GM21529 (cell line): ENCODE measurements around the gene DPCD.
"Not testable (repeated sequence)": the region's sequence is repeated elsewhere in the genome, so short reads cannot be mapped to it uniquely, and the experiment has no call there.

Source experiments
- ATAC-seq: cut with Tn5 transposase; IDR thresholded peaks from one replicate; pipeline ENCODE4 v1.9.1; 2021; ENCODE audit not compliant: unreplicated experiment

DPCD gene

DNA sequence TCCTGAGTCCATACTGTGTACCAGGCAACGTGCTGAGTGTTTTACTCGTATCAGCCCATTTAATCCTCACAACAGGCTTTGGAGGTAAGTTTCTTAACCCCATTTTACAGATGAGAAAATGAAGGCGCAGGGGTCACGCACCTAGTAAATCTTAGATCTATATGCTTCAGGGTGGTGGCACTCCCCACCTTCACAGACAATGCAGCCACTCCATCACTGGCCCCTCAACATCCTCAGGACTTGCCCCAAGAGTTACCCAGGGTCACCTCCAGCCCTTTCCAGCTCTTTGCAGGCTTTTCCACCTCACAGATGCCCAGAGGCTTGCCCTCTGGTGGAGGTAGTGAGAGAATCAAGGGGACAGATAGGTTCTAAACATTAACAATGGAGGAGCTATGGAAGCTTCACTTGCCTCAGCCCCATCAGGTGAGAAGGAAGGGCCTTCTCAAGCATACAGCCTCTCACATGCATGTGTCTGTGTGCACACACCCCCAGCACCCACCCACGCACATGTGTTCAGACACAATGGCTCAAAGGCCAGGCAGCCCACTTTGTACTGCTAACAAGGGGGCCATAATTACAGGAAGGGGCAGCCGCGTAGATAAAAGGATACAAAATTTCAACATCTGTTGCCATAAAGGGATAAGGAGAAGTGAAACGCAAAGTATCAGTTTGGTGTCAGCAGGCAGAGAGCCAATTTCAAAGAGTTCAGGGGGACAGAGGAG is 29.1 kb downstream of the DPCD start:
- ATAC-seq: no peak

DNA sequence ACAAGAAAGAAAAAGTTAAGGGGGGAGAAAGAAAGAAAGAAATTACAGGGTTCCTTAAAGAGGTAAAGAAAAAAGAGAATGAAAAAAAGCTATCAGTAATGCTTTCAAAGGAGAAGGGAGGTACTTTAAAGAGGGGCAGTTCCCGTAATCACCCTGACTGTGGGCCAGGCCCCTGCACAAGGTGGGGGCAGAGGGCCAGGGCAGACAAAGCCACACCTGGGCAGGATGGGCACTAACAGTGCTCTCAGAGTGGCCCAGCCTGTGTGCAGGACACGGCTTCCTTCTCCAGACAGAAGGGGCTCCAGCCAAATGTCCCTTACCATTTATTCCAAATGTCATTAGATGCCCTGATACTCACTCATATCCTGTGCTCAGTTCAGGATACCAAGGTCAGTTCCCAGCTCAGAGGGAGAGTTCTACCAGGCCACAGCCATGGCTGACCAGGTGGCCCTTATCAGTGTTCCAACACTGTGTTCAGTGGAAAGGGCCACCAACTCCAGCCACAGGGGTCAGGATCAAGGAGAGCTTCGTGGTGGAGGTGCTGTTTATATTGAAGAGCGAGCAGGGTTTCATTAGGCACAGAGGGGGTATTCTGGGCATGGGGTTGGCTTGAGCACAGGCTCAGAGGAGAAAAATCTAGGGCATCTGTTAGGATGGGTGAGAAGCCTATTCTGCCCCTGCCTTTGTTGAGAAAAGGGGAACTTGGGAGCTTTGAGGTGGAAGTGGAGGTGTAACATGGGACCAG is 29.9 kb downstream of the DPCD start:
- ATAC-seq: no peak

- no peak for ATAC-seq
These were observed 30.8 kb downstream of the DPCD start for GRCh38 chr10:101618871-101619270.

- ATAC-seq: no peak
These were observed 31.9 kb downstream of the DPCD start for GRCh38 chr10:101619983-101620382.

DNA sequence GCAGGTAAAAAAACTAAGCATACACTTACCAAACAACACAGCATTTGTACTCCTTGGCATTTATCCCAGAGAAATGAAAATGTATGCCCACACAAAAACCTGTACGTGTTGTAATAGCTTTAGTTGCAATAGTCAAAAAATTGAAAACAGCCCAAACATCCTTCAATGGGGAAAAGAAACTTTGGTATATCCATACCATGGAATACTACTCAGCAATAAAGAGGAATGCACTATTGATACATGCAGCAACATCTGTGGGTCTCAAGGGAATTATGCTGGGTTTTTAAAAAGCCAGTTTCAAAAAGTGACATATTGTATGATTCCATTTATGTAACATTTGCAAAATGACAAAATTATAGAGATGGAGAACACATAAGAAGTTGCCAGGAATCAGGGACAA is 35.4 kb downstream of the DPCD start:
- no peak for ATAC-seq

DNA sequence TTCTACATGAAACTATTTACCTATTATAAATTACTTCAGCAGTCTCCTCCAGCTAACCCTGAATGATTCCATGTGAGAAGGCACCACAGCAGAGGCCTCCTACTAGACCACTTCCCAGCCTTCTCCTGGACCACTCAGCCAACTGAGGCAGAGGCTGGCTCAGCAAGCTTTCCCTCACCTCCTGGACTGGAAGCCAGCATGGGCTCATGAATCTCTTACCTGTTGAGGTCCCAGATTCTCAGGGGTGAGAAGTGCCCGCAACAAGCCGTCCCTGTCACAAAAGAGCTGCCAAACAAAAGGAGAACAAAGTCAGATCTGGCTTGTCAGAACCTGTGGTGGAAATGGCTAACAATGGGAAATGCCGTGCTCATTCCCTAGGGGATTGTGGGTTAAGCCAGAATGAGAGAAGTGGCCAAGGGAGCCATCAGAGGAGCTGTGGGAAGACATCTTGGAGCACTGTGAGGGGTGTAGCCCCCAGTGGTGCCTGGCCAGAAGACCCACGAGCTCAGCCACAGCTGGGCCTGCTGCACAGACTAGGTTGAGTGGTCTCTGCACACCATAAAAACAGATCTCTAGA is 36.5 kb downstream of the DPCD start:
- no peak for ATAC-seq

GRCh38 chr10:101625821-101626412 is 37.8 kb downstream of the DPCD start:
- no peak for ATAC-seq

- ATAC-seq: no peak
These were observed 41.9 kb downstream of the DPCD start for GRCh38 chr10:101629837-101630632.

DNA sequence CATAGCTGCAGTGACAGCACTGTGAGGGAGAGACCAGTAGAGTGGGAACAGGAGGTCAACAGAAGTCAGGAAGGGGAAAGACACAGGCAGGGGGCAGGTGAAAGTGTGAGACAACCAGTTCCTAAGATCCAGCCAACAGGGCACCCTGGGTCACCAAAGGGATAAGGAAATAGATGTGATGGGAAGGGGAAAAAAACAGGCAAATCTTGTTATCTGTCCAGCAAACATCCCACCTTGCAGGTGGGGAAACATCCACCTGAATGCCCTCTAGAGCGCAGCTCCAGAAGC is 42.5 kb downstream of the DPCD start:
- no peak for ATAC-seq

DNA sequence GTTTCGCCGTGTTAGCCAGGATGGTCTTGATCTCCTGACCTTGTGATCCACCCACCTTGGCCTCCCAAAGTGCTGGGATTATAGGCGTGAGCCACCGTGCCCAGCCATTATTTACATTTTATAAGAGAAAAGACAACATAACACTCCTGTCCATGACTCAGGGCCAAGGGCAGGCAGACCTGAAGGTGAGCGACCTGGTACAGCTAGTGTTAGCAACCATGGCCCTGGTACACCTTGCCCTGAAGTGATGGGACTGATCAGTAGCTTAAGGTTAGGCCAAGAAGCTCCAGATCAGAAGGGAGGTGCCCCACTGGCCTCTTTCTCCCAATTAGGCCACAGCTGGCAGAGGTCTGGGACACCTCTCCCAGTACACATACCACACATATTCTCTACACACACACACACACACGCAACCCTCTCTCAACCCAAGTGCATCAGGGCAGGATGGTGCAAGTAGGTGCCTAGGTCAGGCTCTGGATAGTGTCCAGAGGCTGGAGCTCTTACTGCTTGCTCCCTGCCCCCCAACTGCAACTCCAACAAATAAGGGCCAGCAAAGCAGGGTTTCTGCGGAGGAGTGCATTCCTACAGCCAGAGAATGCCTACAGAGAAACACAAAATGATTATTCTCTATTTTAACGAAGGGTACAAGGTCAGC is 43.8 kb downstream of the DPCD start:
- ATAC-seq: no peak

GRCh38 chr10:101633510-101633909 is 45.4 kb downstream of the DPCD start:
- ATAC-seq: not testable (repeated sequence)

- no peak for ATAC-seq
These were observed 51.2 kb downstream of the DPCD start for GRCh38 chr10:101639141-101639900.

GRCh38 chr10:101643546-101643945 is 55.4 kb downstream of the DPCD start:
- ATAC-seq: no peak

- no peak for ATAC-seq
These were observed 55.9 kb downstream of the DPCD start for GRCh38 chr10:101644002-101644401.

DNA sequence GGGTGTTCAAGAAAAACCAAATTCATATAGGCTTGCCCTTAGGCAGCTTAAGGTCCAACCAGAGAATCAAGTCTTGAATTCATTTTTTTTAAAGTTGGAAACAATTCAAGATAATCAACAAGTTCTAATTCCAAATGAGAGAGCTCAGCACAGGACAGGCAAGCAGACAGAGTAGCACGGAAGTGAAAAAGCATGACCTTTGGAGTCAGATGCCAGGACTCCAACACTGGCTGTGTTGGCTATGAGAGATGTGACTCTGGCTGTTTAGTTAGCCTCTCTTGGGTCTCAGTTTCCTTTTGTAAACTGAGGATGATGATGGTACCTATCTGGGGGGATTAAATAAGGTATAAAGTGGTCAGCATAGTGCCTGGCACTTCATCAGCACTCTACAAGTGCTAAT is 57.5 kb downstream of the DPCD start:
- no peak for ATAC-seq

- no peak for ATAC-seq
These were observed 58.2 kb downstream of the DPCD start for GRCh38 chr10:101646364-101646763.

DNA sequence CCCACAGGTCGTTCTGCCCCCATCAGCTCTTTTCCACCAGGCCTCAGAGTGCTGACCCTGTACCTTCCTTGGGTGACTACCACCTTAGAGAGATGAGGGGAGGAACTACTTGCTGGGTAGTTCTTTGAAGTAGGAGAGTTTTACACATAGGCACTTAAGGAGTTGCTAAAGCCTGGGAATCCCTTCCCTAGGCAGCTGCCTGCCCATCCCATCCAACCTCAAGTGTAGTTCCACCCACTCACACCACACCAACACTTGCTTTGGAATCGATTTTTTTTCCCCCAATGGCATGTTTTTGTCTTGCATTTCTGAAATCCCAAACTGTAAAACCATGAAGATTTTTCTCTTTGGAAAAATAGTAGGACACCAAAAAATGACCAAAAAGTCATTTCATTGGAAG is 59.1 kb downstream of the DPCD start:
- ATAC-seq: no peak

DNA sequence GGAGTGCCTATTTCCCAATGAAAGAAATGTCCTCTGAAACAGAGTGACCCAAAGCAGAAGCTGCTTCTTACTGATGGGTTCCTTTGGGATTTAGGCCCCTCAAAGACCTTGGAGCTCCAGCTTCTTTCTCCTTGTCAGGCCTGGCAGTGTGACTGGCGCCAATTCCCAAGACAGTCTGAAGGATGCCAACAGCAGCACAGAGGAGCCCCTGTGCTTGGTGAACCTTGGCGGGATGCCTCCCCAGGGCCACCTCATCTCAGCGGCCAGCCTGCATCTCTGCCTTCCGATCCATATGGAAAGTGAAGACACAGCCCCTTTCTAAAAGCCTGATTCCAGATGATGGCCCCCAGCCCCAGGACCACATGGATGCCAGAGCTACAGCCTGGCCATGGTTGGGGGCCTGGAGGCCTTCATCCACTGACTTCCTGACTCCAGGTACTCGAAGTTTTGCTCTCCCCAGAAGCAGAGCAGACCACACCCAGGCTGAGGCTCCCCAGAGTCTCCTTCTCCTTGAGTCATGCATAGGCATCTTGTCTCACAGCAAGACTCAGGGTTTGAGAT is 61.5 kb downstream of the DPCD start:
- ATAC-seq: no peak

- no peak for ATAC-seq
These were observed 62.7 kb downstream of the DPCD start for GRCh38 chr10:101650863-101651262.

- no peak for ATAC-seq
These were observed 63.2 kb downstream of the DPCD start for GRCh38 chr10:101651336-101651735.
